MG63 (cell line): ENCODE data around the gene PIGU. TPM values are rescaled to one million over a fixed set of nuclear protein-coding genes. Genes with fewer than 3 reads are reported as not detected.
"Not testable (repeated sequence)": the region's sequence is repeated elsewhere in the genome, so short reads cannot be mapped to it uniquely, and the experiment has no call there.

Experiments
- DNase-seq: peaks from one replicate; pipeline ENCODE4 v3.0.0-alpha.2; 2020
- H3K27me3 ChIP-seq: fragments of 250-450 bp; sonication (Bioruptor Pico); 2 replicates; pipeline ENCODE4 v1.5.1; 2020; ENCODE audit warnings: mild to moderate bottlenecking, moderate library complexity
- H3K36me3 ChIP-seq: fragments of 250-450 bp; sonication (Bioruptor Pico); 2 replicates; pipeline ENCODE4 v1.5.1; 2020; ENCODE audit warnings: mild to moderate bottlenecking, moderate library complexity
- H3K4me3 ChIP-seq: fragments of 250-450 bp; sonication (Bioruptor Pico); 2 replicates; pipeline ENCODE4 v1.5.1; 2020; ENCODE audit warnings: mild to moderate bottlenecking, moderate library complexity
- H3K9me3 ChIP-seq: fragments of 250-450 bp; sonication (Bioruptor Pico); 2 replicates; pipeline ENCODE4 v1.5.1; 2020; ENCODE audit warnings: mild to moderate bottlenecking, moderate library complexity
- total RNA-seq: library from RNA; depleted of rRNA; stranded (reverse); fragments of >200 nt; shearing (Covaris generic); gene quantifications from 2 replicates; pipeline ENCODE4 v1.2.3, GENCODE V29; 2014; ENCODE audit warnings: low replicate concordance; rRNA removed

The PIGU gene, protein sequence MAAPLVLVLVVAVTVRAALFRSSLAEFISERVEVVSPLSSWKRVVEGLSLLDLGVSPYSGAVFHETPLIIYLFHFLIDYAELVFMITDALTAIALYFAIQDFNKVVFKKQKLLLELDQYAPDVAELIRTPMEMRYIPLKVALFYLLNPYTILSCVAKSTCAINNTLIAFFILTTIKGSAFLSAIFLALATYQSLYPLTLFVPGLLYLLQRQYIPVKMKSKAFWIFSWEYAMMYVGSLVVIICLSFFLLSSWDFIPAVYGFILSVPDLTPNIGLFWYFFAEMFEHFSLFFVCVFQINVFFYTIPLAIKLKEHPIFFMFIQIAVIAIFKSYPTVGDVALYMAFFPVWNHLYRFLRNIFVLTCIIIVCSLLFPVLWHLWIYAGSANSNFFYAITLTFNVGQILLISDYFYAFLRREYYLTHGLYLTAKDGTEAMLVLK
- 19.4 and 28.2 TPM in 2 replicates for total RNA-seq

DNA sequence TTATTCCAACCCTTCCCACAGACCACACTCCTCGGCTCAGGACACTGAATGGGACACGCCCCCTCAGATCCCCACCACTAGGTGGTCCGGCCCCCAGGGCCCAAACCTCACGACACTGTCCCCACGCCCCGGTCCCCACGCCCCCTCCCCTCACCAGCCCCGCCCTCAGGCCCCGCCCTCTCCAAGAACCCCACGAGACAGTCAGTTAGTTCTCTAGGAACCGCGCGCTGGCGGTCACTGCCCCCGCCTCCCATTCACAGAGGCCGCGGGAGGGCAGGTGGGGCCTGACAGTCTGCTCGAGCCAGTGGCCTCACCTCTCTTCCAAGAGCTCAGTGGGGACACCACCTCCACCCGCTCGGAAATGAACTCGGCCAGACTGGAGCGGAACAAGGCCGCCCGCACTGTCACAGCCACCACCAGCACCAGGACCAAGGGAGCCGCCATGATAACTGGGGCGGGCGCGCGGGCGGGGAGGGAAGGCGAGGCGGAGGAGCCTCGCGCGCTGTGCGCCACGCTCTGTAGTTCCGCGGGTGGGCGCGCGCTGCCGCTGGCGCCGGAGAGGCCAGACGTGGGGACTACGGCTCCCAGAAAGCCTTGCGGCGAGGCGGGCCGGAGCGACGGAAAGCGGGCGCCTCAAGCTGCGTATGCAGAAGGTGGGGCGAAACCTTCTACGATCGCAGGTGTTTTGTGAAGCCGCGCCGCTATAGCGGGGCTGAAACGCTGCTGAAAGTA, at the start of gene PIGU:
PIGU (minus strand) TSS at position 451 of the 732 bp plus-strand sequence; CDS start at position 444, 7 bp downstream.
- Histone ChIP-seq H3K4me3 (peak within 1 kb of the TSS; percentile 81), H3K27me3 (no peaks in the 10 kb centered on the region), H3K36me3 (no peaks in the 10 kb centered on the region), H3K9me3 (no peaks in the 10 kb centered on the region)
- DNase-seq = peak; percentile 98

DNA sequence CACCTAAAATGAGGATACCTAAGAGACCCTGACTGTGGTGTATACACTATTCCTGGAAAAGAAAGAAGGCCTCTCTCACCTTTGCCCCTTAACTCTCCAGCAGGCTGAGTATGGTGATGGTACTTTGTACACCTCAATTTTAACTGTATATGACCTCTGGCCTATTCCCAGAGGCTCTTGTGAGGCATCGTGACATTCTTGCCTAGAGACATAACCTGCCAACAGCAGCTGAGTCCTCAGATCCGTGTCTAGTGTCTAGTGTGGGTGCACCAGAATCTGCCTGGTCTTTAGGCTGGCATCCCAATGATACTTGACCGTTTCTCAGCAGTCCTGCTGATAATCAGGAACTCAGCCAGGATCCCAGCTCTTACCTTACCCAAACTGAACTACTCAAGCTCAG, 47.3 kb upstream of the PIGU start:
- Histone ChIP-seq H3K27me3 (no peaks in the 10 kb centered on the region), H3K9me3 (no peaks in the 10 kb centered on the region), H3K36me3 (peaks cover 48% of the 10 kb centered on the region), H3K4me3 (no peak overlapping the region)
- no peak for DNase-seq

DNA sequence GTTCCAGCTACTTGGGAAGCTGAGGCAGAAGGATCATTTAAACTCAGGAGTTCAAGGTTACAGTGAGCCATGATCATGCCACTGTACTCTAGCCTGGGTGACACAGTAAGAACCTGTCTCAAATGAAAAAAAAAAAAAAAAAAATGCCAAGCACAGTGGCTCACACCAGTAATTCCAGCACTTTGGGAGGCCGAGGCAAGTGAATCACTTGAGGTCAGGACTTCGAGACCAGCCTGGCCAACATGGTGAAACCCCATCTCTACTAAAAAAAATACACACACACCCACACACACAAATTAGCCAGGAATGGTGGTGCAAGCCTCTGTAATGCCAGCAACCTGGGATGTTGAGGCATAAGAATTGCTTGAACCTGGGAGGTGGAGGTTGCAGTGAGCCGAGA, 45.7 kb upstream of the PIGU start:
- H3K27me3 ChIP-seq, H3K9me3 ChIP-seq, H3K4me3 ChIP-seq: not testable (repeated sequence)
- DNase-seq = peak; percentile 53
- H3K36me3 ChIP-seq = peaks cover 51% of the 10 kb centered on the region

DNA sequence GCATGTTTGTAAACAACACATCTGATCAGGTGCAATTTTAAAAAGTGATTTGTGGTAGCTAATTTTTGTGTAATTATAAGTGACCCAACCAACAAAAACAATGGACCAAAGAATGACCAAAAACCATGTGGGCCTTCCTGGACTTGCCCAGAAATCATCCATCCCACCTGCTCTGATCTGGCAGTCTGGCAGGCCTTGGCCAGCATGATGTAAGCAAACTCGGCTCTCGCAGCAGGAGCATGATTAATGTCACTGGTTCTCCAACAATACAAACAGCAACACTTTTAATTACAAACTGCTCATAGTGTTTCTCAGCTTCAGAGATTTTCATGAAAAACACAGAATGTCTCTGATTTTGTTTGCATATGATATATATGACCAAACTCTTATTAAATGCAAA, 43.4 kb upstream of the PIGU start:
- Histone ChIP-seq H3K9me3 (no peaks in the 10 kb centered on the region), H3K36me3 (peaks cover 42% of the 10 kb centered on the region), H3K27me3 (no peaks in the 10 kb centered on the region), H3K4me3 (no peak overlapping the region)
- DNase-seq = peak; percentile 45

DNA sequence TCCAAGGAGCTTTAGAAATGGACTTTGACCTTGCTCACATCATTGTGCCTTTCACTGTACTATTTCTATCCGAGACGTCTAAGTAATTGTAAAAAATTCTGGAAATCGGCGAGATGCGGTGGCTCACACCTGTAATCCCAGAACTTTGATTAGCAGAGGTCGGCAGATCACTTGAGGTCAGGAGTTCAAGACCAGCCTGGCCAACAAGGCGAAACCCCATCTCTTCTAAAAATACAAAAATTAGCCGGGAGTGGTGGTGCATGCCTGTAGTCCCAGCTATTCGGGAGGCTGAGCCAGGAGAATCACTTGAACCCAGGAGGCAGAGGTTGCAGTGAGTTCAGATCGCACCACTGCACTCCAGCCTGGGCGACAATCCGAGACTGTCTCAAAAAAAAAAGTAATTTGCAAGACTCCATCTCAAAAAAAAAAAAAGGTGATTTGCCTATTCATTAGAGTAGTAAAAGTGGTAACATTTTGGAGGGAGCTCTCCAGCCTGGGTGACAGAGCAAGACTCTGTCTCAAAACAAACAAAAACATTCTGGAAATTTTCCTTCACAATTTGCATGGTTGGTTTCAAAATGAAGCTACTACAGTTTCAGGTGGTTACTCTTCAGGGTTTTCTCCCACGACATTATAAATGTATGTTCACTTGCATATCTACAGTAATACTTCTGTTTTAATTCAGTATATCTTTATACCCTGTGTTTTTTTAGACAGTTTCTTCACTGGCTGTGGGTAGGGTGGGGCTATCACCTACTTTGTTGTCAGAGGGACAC, 42.5 kb upstream of the PIGU start:
- not testable (repeated sequence) for H3K9me3 ChIP-seq, H3K27me3 ChIP-seq, DNase-seq

DNA sequence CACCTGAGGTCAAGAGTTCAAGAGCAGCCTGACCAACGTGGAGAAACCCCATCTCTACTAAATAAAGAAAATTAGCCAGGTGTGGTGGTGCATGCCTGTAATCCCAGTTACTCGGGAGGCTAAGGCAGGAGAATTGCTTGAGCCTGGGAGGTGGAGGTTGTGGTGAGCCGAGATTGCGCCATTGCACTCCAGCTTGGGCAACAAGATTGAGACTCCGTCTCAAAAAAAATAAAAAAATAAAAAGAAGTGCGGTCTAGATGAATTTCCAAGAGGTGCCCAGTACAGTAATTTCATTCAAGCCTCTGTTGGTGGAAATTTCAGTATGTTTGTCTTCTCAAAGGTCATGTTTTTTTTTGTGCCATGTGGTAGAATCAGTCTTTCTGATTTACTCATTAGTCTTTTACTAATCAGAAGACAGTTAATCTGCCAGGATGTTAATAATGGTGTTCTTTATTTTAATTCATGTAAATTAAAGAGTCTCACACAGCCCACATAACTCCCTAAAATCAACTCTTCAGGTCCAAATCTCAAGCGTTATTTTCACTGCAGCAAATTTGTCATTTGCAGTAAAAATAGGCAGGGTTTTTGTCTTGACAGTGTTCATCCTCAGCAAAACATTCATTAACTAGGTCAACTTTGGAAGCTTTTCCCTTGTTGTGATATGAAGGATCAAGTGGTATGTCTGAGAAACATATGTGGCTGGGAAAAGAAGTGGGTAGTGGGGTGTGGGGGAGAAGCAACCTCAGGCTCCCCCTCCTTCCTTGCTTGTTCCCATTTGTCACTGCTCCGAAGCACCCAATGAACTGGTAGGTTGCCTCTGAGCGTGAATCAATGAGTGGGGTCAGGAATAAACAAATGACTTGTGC, 40.6 kb upstream of the PIGU start:
- Histone ChIP-seq H3K9me3 (no peaks in the 10 kb centered on the region), H3K4me3 (no peak overlapping the region), H3K27me3 (no peaks in the 10 kb centered on the region), H3K36me3 (peaks cover 32% of the 10 kb centered on the region)
- no peak for DNase-seq

More for the DNA sequence above, 42.5 kb upstream of the PIGU start:
- H3K36me3 ChIP-seq = peaks cover 46% of the 10 kb centered on the region
- H3K4me3 ChIP-seq = not testable (repeated sequence)

DNA sequence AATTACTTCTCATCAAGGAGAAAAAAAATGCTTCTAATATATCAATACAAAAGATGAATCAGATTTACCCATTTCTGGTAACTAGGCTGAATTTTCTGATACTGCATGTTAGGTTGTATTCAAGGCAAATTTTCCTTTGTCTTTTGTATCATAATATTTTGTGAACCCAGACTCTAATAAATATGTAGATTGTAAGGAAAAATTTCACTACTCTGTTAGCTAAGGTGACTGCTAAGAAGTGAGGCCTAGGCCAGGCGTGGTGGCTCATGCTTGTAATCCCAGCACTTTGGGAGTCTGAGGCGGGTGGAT, 40.0 kb upstream of the PIGU start:
- Histone ChIP-seq H3K9me3 (no peaks in the 10 kb centered on the region), H3K27me3 (no peaks in the 10 kb centered on the region), H3K36me3 (peaks cover 32% of the 10 kb centered on the region), H3K4me3 (no peak overlapping the region)
- DNase-seq = no peak

DNA sequence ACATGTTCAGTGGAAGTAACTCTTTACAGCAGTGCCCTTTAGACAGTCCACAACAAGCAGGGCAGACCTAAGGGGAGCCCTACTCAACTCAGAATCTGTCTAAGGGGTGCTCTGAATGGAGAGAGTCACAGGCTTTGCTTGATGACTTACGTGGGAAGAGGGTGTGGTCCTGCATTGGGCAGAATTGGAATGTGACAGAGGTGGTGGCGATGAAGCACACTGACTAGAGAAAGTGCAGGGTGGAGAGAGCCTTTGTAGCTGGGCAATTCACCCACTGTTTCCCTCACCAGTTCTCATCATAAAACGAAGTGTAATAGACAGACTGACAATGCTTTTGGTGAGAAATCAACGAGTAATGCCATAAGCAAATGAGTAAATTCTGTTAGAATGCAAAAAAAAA, 38.5 kb upstream of the PIGU start:
- H3K9me3 ChIP-seq = no peaks in the 10 kb centered on the region
- no peak overlapping the region for H3K4me3 ChIP-seq
- DNase-seq = no peak
- H3K27me3 ChIP-seq = no peaks in the 10 kb centered on the region
- H3K36me3 ChIP-seq = peaks cover 28% of the 10 kb centered on the region

DNA sequence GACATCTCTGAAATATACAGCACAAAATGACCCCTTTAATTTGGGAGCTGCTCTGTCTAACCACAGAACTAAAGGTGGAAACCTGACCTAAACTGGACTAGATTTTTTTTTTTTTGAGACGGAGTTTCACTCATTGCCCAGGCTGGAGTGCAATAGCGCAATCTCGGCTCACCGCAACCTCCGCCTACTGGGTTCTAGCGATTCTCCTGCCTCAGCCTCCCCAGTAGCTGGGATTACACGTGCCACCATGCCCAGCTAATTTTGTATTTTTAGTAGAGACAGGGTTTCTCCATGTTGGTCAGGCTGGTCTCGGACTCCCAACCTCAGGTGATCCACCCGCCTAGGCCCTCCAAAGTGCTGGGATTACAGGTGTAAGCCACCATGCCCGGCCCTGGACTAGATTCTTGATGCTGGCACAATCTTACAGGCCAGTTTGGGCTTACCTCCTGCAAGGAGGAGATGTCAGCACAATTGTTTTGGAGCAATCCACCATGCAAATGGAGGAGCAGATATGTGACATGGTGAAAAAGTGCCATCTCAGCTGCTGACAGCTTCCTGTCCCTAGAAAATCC, 37.1 kb upstream of the PIGU start:
- peaks cover 25% of the 10 kb centered on the region for H3K36me3 ChIP-seq
- H3K27me3 ChIP-seq, DNase-seq, H3K4me3 ChIP-seq, H3K9me3 ChIP-seq: not testable (repeated sequence)

DNA sequence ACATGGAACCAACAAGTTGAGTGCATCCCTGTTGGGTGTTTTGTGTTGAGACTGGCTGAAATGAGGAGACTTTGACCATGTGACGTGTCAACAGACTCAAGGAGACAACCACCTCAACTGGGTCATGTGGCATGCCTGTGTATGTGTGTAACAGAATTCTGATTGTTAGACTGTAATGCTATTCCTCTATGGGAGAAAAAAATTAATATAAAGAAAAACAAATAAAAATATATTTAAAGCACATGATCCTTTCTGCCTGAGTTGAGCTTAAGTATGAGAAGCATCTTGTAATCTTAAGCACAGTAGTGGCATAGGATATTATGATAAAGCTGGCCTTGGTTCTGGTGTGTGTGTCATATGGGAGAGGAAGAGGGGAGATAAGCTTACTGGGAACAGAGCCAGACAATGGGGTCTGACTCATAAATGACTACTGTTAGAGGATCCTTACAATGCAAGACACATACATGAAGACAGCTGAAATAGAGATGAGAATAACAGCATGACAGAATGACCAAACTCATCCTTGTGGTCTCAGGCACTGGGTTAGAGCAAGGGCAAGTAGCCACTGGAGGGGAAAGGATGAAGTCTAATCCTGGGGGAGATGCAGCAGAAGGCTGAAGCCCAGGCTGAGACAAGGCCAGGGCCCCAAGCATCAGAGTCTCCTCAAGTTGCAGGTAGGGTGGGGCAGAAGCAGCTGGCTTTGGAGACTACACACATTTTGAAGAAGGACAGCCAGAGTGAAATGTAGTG, 36.5 kb upstream of the PIGU start:
- Histone ChIP-seq H3K9me3 (no peaks in the 10 kb centered on the region), H3K4me3 (no peak overlapping the region), H3K27me3 (no peaks in the 10 kb centered on the region), H3K36me3 (peaks cover 19% of the 10 kb centered on the region)
- DNase-seq = peak; percentile 85

DNA sequence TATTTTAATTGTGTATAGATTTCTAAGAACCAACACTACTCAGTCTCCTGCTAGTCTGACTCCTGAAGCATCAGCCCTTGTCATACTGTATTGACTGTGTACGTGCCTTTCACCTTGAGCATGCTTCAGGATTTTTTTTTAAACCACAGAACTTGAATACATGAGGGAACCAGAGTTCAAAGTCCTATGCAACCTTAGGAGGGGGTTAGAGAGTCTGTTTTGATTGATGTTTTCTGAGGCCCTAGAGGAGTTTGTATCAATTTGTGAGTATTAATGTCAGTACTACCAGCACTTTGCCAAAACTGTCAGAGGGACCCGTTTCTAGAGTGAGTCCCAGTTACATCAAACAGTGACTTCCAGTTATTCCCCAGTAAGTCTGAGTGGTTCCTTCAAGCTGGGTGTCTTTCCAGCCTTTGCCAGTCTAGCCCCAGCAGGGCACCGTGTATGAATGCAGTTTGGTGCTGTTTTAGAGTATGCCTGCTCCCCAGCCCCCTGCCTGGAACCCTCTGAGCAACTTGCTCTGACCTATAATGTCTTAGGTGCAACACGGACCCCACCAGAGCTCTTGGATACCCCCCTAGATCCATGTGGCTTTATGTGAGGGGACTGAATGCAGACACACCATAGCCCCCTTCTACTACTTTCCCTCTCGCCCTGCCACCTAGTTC, 35.8 kb upstream of the PIGU start:
- no peak overlapping the region for H3K4me3 ChIP-seq
- H3K36me3 ChIP-seq = peaks cover 19% of the 10 kb centered on the region
- no peaks in the 10 kb centered on the region for H3K27me3 ChIP-seq
- DNase-seq = no peak
- H3K9me3 ChIP-seq = no peaks in the 10 kb centered on the region

DNA sequence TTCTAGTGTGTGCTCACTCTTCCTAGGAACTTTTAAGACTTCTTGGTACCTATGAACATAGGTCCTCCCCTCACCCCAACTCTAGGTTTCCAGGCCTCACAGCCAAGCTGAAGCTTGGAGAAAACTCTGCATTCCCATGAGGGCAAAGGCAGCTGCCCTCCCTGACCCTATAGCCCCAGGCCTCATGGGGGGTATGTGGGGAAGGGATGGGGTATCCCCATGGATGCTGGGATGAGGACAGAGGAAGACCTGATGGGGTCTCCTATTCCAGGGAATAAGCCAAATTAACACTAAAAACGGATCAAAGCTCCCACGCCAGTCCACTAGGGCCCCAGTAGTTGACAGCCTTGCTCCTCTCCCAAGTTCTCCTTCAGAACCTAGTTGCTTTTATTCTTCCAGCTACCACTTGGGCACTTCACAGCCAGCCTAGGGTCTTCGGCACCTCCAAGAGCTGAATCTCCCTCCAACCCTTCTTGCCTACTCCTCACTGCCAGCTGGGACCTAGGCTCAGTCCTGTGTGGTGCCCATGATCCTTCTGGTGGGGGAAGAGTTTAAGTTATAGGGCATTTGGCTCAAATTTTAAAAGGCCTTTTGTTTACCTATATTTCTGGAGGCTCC, 35.0 kb upstream of the PIGU start:
- peaks cover 13% of the 10 kb centered on the region for H3K36me3 ChIP-seq
- no peaks in the 10 kb centered on the region for H3K27me3 ChIP-seq
- no peak overlapping the region for H3K4me3 ChIP-seq
- DNase-seq = no peak
- no peaks in the 10 kb centered on the region for H3K9me3 ChIP-seq

DNA sequence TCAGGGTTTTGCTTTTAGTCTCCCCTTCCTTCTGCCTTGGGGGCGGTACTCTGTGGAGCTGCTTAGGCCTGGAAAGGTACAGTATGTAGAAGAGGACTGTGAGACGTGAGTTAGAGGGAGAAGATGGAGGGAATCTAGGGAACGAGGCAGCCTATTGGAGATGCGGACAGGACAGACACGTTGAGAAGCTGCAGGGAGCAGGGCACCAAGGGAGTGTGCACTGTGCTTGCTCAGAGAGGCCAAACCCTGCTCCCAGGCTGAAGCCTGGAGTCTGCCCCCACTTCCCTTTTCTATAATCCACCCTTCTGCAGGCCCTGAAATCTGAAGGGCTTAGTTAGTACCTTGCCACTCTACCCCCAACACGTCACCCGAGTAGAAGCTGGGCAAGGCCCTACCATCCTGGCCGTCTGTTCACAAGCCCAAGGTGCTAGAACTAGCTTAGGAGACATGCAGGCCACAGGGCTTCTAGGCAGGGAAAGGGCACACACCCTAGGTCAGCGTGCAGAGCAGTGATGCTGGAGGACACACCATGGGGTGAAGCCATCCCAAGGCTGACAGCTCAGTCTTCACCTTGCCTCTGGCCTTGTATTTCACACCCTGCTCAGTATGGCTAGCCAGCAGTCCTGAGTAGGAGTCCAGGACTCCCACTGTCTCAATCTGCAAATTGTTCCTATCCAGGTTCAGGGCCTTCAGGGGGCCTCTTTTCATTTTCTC, 34.1 kb upstream of the PIGU start:
- no peak for DNase-seq
- H3K27me3 ChIP-seq = no peaks in the 10 kb centered on the region
- no peaks in the 10 kb centered on the region for H3K9me3 ChIP-seq

DNA sequence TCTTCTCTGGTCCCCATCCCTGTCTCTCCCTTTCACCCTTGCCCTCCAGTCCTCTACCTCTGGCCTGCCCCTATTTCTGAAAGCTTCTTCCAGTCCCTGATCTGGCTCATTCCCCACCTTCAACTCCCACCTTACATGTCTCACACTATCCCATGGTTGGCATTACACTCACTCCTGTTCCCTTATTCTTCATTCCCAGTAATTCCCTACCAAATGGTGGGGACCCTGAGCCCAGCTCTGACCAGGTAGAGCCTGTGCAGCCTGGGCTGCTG, 33.6 kb upstream of the PIGU start:
- no peak for DNase-seq
- H3K36me3 ChIP-seq = peaks cover 10% of the 10 kb centered on the region
- H3K9me3 ChIP-seq = no peaks in the 10 kb centered on the region
- no peak overlapping the region for H3K4me3 ChIP-seq
- no peaks in the 10 kb centered on the region for H3K27me3 ChIP-seq

More for the DNA sequence above, 34.1 kb upstream of the PIGU start:
- peaks cover 10% of the 10 kb centered on the region for H3K36me3 ChIP-seq
- no peak overlapping the region for H3K4me3 ChIP-seq
